GM19372 (cell line): ENCODE measurements around the gene NUP93.
"Not testable (repeated sequence)": the region's sequence is repeated elsewhere in the genome, so short reads cannot be mapped to it uniquely, and the experiment has no call there.

Experiments used
- ATAC-seq: cut with Tn5 transposase; IDR thresholded peaks from one replicate; pipeline ENCODE4 v1.9.1; 2021; ENCODE audit warnings: mild to moderate bottlenecking, low read depth, moderate library complexity; ENCODE audit not compliant: unreplicated experiment

The NUP93 gene

GRCh38 chr16:56774016-56774680 is 44.2 kb downstream of the NUP93 start:
- no peak for ATAC-seq

- no peak for ATAC-seq
Measured at GRCh38 chr16:56775162-56775561, 45.2 kb downstream of the NUP93 start.

GRCh38 chr16:56776562-56776961 is 46.6 kb downstream of the NUP93 start:
- ATAC-seq, result no peak

- ATAC-seq, result no peak
Measured at GRCh38 chr16:56777001-56777400, 47.1 kb downstream of the NUP93 start.

- no peak for ATAC-seq
Measured at GRCh38 chr16:56777482-56777881, 47.6 kb downstream of the NUP93 start.

GRCh38 chr16:56779906-56780305 is 50.0 kb downstream of the NUP93 start:
- no peak for ATAC-seq

- no peak for ATAC-seq
Measured at GRCh38 chr16:56780646-56781045, 50.7 kb downstream of the NUP93 start.

GRCh38 chr16:56781528-56781961 is 51.6 kb downstream of the NUP93 start:
- ATAC-seq, result no peak

GRCh38 chr16:56783344-56783743 is 53.4 kb downstream of the NUP93 start:
- no peak for ATAC-seq

- no peak for ATAC-seq
Measured at GRCh38 chr16:56785317-56785716, 55.4 kb downstream of the NUP93 start.

GRCh38 chr16:56787167-56787566 is 57.2 kb downstream of the NUP93 start:
- no peak for ATAC-seq

- ATAC-seq, result no peak
Measured at GRCh38 chr16:56788435-56788834, 58.5 kb downstream of the NUP93 start.

- ATAC-seq, result no peak
Measured at GRCh38 chr16:56789360-56789759, 59.4 kb downstream of the NUP93 start.

GRCh38 chr16:56792967-56793366 is 63.0 kb downstream of the NUP93 start:
- ATAC-seq, result no peak

GRCh38 chr16:56793492-56793891 is 63.6 kb downstream of the NUP93 start:
- ATAC-seq, result no peak

GRCh38 chr16:56795011-56795410 is 65.1 kb downstream of the NUP93 start:
- ATAC-seq, result no peak

GRCh38 chr16:56797038-56797437 is 67.1 kb downstream of the NUP93 start:
- ATAC-seq, result not testable (repeated sequence)

- no peak for ATAC-seq
Measured at GRCh38 chr16:56797861-56798260, 67.9 kb downstream of the NUP93 start.

- no peak for ATAC-seq
Measured at GRCh38 chr16:56798955-56799354, 69.0 kb downstream of the NUP93 start.

- ATAC-seq, result no peak
Measured at GRCh38 chr16:56800355-56800754, 70.4 kb downstream of the NUP93 start.

GRCh38 chr16:56801762-56802161 is 71.8 kb downstream of the NUP93 start:
- no peak for ATAC-seq

- no peak for ATAC-seq
Measured at GRCh38 chr16:56807011-56807675, 77.2 kb downstream of the NUP93 start.
